AG04449 (cell line): ENCODE results near the gene CLCNKA.
"Not testable (repeated sequence)": the region's sequence is repeated elsewhere in the genome, so short reads cannot be mapped to it uniquely, and the experiment has no call there.

Experiments
- CTCF ChIA-PET: fragments of 350-600 bp; formaldehyde crosslinking; extraction: SDS; loops from one replicate; lab custom pipeline; 2021; ENCODE audit warnings: antibody characterized with exemption; lab: Yijun Ruan, JAX
- POLR2A ChIA-PET: fragments of 400-600, 350-600 bp; formaldehyde crosslinking; extraction: SDS; loops from one replicate; lab custom pipeline; 2020; ENCODE audit warnings: antibody characterized with exemption, inconsistent platforms; lab: Yijun Ruan, JAX
- DNase-seq: peaks from one replicate; pipeline ENCODE4 v3.0.0-alpha.2; 2010; ENCODE audit warnings: low read depth, low spot score
- H3K4me3 ChIP-seq: 2 replicates; pipeline ENCODE4 v1.5.1; 2011; ENCODE audit warnings: low read depth, mild to moderate bottlenecking, control low read depth, low read length
- CTCF ChIP-seq: IDR thresholded peaks from one replicate; pipeline ENCODE4 v1.5.1; 2011; ENCODE audit warnings: mild to moderate bottlenecking, moderate library complexity, low read length, control low read depth, inconsistent platforms; ENCODE audit not compliant: insufficient read depth; ENCODE audit errors: missing control alignments

CLCNKA gene

GRCh38 chr1:16031551-16031950 lies 9.7 kb downstream of the CLCNKA start:
- DNase-seq = no peak
- TF ChIP-seq CTCF = no peak
- no peak overlapping the region for H3K4me3 ChIP-seq
- ChIA-PET POLR2A (no interaction called here), CTCF (interaction anchor here (0.7 to 3.5 kb wide), 10 partner anchors 12 to 240 kb away, joined by 3 to 44 read pairs (median 9); partner anchors contain the start of gene SRARP)

GRCh38 chr1:16032388-16033102 lies 10.7 kb downstream of the CLCNKA start:
- DNase-seq = no peak
- no peak overlapping the region for H3K4me3 ChIP-seq
- ChIA-PET CTCF (interaction anchor here (0.6 to 3.5 kb wide), 15 partner anchors 13 to 241 kb away, joined by 3 to 44 read pairs (median 4); partner anchors contain the start of gene SRARP), POLR2A (no interaction called here)
- peak; percentile 99 for TF ChIP-seq CTCF

- POLR2A ChIA-PET, DNase-seq, H3K4me3 ChIP-seq: not testable (repeated sequence)
- CTCF ChIA-PET = interaction anchor here (0.5 to 3.5 kb wide), 16 partner anchors 12 to 258 kb away, joined by 3 to 44 read pairs (median 4); partner anchors contain the start of gene SRARP
Observed at GRCh38 chr1:16033103-16033632, 11.3 kb downstream of the CLCNKA start.

GRCh38 chr1:16036461-16036860 lies 14.6 kb downstream of the CLCNKA start:
- POLR2A ChIA-PET, DNase-seq, H3K4me3 ChIP-seq: not testable (repeated sequence)
- CTCF ChIA-PET = interaction anchor here (1.4 to 1.6 kb wide), 2 partner anchors 16 to 29 kb away, joined by 3 to 4 read pairs; no protein-coding TSS in a partner anchor

- no peak for DNase-seq
- ChIA-PET POLR2A (no interaction called here), CTCF (interaction anchor here (0.6 to 1.6 kb wide), 4 partner anchors 19 to 82 kb away, joined by 3 to 5 read pairs (median 3); partner anchors contain the start of gene FAM131C)
- no peak overlapping the region for H3K4me3 ChIP-seq
- TF ChIP-seq CTCF = no peak
Observed at GRCh38 chr1:16038620-16038912, 16.7 kb downstream of the CLCNKA start.

GRCh38 chr1:16039871-16040270 lies 18.0 kb downstream of the CLCNKA start:
- POLR2A ChIA-PET, DNase-seq, H3K4me3 ChIP-seq, CTCF ChIA-PET: not testable (repeated sequence)

GRCh38 chr1:16041200-16041599 lies 19.4 kb downstream of the CLCNKA start:
- CTCF ChIA-PET = interaction anchor here (0.8 to 1.3 kb wide), 3 partner anchors 12 to 249 kb away, joined by 3 to 4 read pairs (median 3); no protein-coding TSS in a partner anchor
- no peak for DNase-seq
- no peak overlapping the region for H3K4me3 ChIP-seq
- no peak for TF ChIP-seq CTCF
- POLR2A ChIA-PET = no interaction called here
